Nephron (organoid): ENCODE measurements around the gene CASP5.

Experiments used
- H3K27ac Mint-ChIP-seq, 3 experiments: 2 replicates each; pipeline ENCODE4 v1.8.0; 2020; ENCODE audit warnings: mixed read lengths in 3 of 3, mild to moderate bottlenecking in 2 of 3, moderate library complexity in 1 of 3
- H3K27me3 Mint-ChIP-seq: 2 replicates; pipeline ENCODE4 v1.8.0; 2021; ENCODE audit warnings: low read depth, mild to moderate bottlenecking, moderate library complexity, mixed read lengths
- H3K36me3 Mint-ChIP-seq: 2 replicates; pipeline ENCODE4 v1.8.0; 2020; ENCODE audit warnings: low read depth, mixed read lengths
- H3K4me1 Mint-ChIP-seq: 2 replicates; pipeline ENCODE4 v1.8.0; 2020; ENCODE audit warnings: mixed read lengths
- H3K4me3 Mint-ChIP-seq, 3 experiments: 2 replicates each; pipeline ENCODE4 v1.8.0; 2020; ENCODE audit warnings: mild to moderate bottlenecking in 3 of 3, mixed read lengths in 3 of 3, moderate library complexity in 2 of 3
- H3K9me3 Mint-ChIP-seq: 2 replicates; pipeline ENCODE4 v1.8.0; 2020; ENCODE audit warnings: mixed read lengths
- TF ChIP-seq, protein P1 (sequence below), 3 experiments: fragments of 200-600 bp; sonication (generic); IDR thresholded peaks; one replicate each; pipeline ENCODE4 v1.5.0; 2021; ENCODE audit warnings: antibody characterized with exemption in 3 of 3; ENCODE audit not compliant: unreplicated experiment in 3 of 3

Gene CASP5

DNA sequence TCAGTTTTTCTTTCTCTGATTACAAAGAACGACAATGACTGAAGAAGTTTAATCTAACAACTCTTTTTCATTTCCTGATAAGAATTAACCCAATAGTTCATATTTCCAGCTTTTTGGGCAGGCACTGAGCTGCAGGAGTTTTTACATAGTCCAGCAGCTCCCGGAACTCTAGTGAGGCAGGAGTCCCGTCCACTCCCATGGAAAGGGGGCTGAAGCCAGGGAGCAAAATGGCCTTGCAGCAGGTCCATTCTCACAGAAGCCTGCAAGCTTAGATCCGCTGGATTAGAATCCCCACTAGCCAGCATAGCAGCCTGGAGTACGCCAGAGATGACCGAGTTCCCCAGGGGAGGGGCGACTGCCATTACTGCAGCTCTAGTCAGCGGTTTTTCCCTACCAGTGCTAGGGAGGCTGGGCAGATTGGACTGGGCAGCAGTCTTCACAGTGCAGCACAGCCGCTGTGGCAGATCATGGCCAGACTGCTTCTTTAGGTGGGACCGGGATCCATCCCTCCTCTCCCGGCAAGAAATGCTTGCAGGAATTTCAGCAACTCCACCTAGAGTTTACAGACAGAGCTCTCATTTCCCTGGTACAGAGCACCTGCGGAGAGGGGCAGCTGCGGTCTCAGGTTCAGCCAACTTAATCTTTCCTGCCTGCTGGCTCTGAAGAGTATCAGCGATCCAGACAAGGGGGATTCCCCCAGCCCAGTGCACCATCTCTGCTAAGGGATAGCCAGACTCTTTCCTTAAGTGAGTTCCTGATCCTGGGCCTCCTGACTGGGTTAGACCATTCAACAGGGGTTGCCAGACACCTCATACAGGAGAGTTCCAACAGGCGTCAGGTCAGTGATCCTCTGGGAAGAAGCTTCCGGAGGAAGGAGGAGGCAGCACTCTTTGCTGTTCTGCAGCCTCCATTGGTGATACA is 53.9 kb downstream of the CASP5 start:
- peak overlapping the region; percentile 63 to 89 (median 88) for H3K27ac Mint-ChIP-seq
- H3K4me3 Mint-ChIP-seq: peak overlapping the region; percentile 71 to 88 (median 84)
- no peaks in the 10 kb centered on the region for H3K36me3 Mint-ChIP-seq
- H3K4me1 Mint-ChIP-seq: peaks cover 22% of the 10 kb centered on the region
- H3K9me3 Mint-ChIP-seq: peaks cover 39% of the 10 kb centered on the region
- H3K27me3 Mint-ChIP-seq: no peaks in the 10 kb centered on the region
- TF ChIP-seq, protein P1, sequence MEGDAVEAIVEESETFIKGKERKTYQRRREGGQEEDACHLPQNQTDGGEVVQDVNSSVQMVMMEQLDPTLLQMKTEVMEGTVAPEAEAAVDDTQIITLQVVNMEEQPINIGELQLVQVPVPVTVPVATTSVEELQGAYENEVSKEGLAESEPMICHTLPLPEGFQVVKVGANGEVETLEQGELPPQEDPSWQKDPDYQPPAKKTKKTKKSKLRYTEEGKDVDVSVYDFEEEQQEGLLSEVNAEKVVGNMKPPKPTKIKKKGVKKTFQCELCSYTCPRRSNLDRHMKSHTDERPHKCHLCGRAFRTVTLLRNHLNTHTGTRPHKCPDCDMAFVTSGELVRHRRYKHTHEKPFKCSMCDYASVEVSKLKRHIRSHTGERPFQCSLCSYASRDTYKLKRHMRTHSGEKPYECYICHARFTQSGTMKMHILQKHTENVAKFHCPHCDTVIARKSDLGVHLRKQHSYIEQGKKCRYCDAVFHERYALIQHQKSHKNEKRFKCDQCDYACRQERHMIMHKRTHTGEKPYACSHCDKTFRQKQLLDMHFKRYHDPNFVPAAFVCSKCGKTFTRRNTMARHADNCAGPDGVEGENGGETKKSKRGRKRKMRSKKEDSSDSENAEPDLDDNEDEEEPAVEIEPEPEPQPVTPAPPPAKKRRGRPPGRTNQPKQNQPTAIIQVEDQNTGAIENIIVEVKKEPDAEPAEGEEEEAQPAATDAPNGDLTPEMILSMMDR (IDR thresholded peaks at IDR 0.05; ENCODE audit: unreplicated experiment in 3 of 3): no peak

GRCh38 chr11:104968355-104968855 is 54.6 kb downstream of the CASP5 start, which contains the start of gene CASP4:
TSS of gene CASP4 (minus strand) at chr11:104968574. CDS start at chr11:104968525, 49 bp downstream.
- TF ChIP-seq, protein P1 (IDR thresholded peaks at IDR 0.05; ENCODE audit: unreplicated experiment in 3 of 3): no peak
- Mint-ChIP-seq H3K36me3 (no peaks in the 10 kb centered on the region), H3K27ac (peak within 1 kb of the TSS; percentile 63 to 89 (median 88)), H3K27me3 (no peaks in the 10 kb centered on the region), H3K9me3 (peaks cover 35% of the 10 kb centered on the region), H3K4me1 (peaks cover 22% of the 10 kb centered on the region), H3K4me3 (peak within 1 kb of the TSS; percentile 71 to 88 (median 84))

DNA sequence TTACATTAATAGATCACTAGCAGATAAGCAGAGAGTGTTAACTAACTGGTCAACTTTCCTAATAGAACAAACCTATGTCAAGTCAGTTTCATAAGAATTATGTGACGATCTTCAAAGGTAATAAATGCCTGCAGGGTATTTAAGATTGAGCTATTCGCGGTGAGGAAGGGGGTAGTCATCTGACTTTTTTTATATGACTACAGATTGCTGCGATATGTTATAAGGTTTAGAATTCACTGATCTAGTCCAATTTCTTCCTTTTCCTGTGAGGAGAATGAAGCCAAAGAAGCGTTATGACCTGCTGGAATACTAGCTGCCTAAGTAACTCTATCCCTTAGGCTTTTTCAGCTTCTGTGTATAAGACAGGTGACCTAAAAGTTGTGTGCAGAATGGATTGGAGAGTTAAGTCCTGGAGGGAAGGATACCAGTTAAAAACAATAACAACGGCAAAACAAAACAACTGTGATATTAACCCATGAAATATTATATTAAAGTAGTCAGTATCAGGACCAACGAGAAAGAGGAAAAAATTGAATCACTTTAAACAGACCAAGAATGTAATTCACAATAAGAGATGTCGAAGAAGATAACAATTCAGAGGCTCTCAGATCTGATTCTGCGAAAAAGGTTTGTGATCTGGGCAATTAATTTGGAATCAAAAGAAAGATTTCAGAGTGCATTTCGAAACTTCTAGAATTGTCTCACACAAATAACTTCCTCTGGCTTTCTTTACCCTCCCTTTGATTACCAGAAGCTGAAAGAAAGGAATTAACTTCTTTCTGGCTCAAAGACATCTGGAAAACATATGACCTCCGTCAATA is 55.2 kb downstream of the CASP5 start:
- Mint-ChIP-seq H3K36me3 (no peaks in the 10 kb centered on the region), H3K27ac (peak overlapping the region; percentile 63 to 89 (median 88)), H3K27me3 (no peaks in the 10 kb centered on the region), H3K9me3 (peaks cover 33% of the 10 kb centered on the region), H3K4me3 (peak overlapping the region; percentile 54 to 88 (median 84)), H3K4me1 (peaks cover 22% of the 10 kb centered on the region)
- TF ChIP-seq, protein P1 (IDR thresholded peaks at IDR 0.05; ENCODE audit: unreplicated experiment in 3 of 3): no peak

DNA sequence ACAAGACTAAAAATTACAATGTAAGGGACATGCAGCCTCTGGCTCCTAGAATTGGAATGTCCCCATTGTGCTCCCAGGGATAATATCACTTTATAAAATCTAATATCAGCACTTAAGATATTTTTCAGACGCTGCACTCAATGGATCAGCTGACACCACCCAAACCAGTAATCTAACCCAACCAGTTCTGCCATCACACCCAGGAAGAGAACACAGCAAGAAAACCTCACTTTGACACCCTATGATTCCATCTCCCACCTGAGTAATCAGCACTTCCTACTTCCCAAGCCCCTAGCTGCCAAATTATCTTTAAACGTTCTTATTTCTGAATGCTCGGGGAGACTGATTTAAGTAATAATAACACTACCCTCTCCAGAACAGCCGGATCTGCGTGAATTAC is 57.2 kb downstream of the CASP5 start:
- no peak overlapping the region for H3K27ac Mint-ChIP-seq
- H3K4me1 Mint-ChIP-seq: peaks cover 22% of the 10 kb centered on the region
- no peaks in the 10 kb centered on the region for H3K36me3 Mint-ChIP-seq
- no peaks in the 10 kb centered on the region for H3K27me3 Mint-ChIP-seq
- H3K4me3 Mint-ChIP-seq: no peak overlapping the region
- peaks cover 19% of the 10 kb centered on the region for H3K9me3 Mint-ChIP-seq
- TF ChIP-seq, protein P1 (IDR thresholded peaks at IDR 0.05; ENCODE audit: unreplicated experiment in 3 of 3): no peak

- Mint-ChIP-seq H3K27ac (no peak overlapping the region), H3K4me1 (peaks cover 22% of the 10 kb centered on the region), H3K9me3 (peaks cover 16% of the 10 kb centered on the region), H3K27me3 (no peaks in the 10 kb centered on the region), H3K4me3 (no peak overlapping the region), H3K36me3 (no peaks in the 10 kb centered on the region)
- TF ChIP-seq, protein P1 (IDR thresholded peaks at IDR 0.05; ENCODE audit: unreplicated experiment in 3 of 3): no peak
Measured at GRCh38 chr11:104964247-104964646, 58.7 kb downstream of the CASP5 start.
